ENCODE results near the gene SLC16A9.

The SLC16A9 gene

GRCh38 chr10:59635502-59636290 is 74.0 kb downstream of the SLC16A9 start:
- H3K4me3 ChIP-seq (ENCODE audit: low read depth, low read length), result no peak overlapping the region
- DNase-seq (ENCODE audit: low read depth), result no peak

- no peak overlapping the region for H3K4me3 ChIP-seq (ENCODE audit: low read depth, low read length)
- DNase-seq (ENCODE audit: low read depth), result no peak
Measured at GRCh38 chr10:59634102-59634501, 75.5 kb downstream of the SLC16A9 start.

- H3K4me3 ChIP-seq (ENCODE audit: low read depth, low read length), result no peak overlapping the region
- no peak for DNase-seq (ENCODE audit: low read depth)
Measured at GRCh38 chr10:59633063-59633462, 76.6 kb downstream of the SLC16A9 start.

- no peak overlapping the region for H3K4me3 ChIP-seq (ENCODE audit: low read depth, low read length)
- no peak for DNase-seq (ENCODE audit: low read depth)
Measured at GRCh38 chr10:59631882-59632807, 77.5 kb downstream of the SLC16A9 start.

- DNase-seq (ENCODE audit: low read depth), result no peak
- H3K4me3 ChIP-seq (ENCODE audit: low read depth, low read length), result no peak overlapping the region
Measured at GRCh38 chr10:59631237-59631636, 78.4 kb downstream of the SLC16A9 start.

- no peak overlapping the region for H3K4me3 ChIP-seq (ENCODE audit: low read depth, low read length)
- DNase-seq (ENCODE audit: low read depth), result no peak
Measured at GRCh38 chr10:59628965-59629364, 80.7 kb downstream of the SLC16A9 start.

GRCh38 chr10:59628456-59628855 is 81.2 kb downstream of the SLC16A9 start:
- DNase-seq (ENCODE audit: low read depth), result no peak
- no peak overlapping the region for H3K4me3 ChIP-seq (ENCODE audit: low read depth, low read length)

GRCh38 chr10:59627366-59628018 is 82.2 kb downstream of the SLC16A9 start:
- DNase-seq (ENCODE audit: low read depth), result no peak
- H3K4me3 ChIP-seq (ENCODE audit: low read depth, low read length), result no peak overlapping the region

- H3K4me3 ChIP-seq (ENCODE audit: low read depth, low read length), result no peak overlapping the region
- DNase-seq (ENCODE audit: low read depth), result no peak
Measured at GRCh38 chr10:59626523-59626869, 83.2 kb downstream of the SLC16A9 start.

GRCh38 chr10:59625721-59626522 is 83.7 kb downstream of the SLC16A9 start:
- H3K4me3 ChIP-seq (ENCODE audit: low read depth, low read length), result no peak overlapping the region
- DNase-seq (ENCODE audit: low read depth), result no peak

GRCh38 chr10:59624951-59625350 is 84.7 kb downstream of the SLC16A9 start:
- no peak overlapping the region for H3K4me3 ChIP-seq (ENCODE audit: low read depth, low read length)
- no peak for DNase-seq (ENCODE audit: low read depth)

GRCh38 chr10:59624136-59624535 is 85.5 kb downstream of the SLC16A9 start:
- DNase-seq (ENCODE audit: low read depth), result no peak
- no peak overlapping the region for H3K4me3 ChIP-seq (ENCODE audit: low read depth, low read length)

GRCh38 chr10:59623133-59624121 is 86.2 kb downstream of the SLC16A9 start:
- no peak overlapping the region for H3K4me3 ChIP-seq (ENCODE audit: low read depth, low read length)
- no peak for DNase-seq (ENCODE audit: low read depth)

GRCh38 chr10:59622320-59623132 is 87.1 kb downstream of the SLC16A9 start:
- no peak for DNase-seq (ENCODE audit: low read depth)
- no peak overlapping the region for H3K4me3 ChIP-seq (ENCODE audit: low read depth, low read length)

GRCh38 chr10:59621771-59622170 is 87.9 kb downstream of the SLC16A9 start:
- H3K4me3 ChIP-seq (ENCODE audit: low read depth, low read length), result no peak overlapping the region
- DNase-seq (ENCODE audit: low read depth), result no peak

- DNase-seq (ENCODE audit: low read depth), result no peak
- no peak overlapping the region for H3K4me3 ChIP-seq (ENCODE audit: low read depth, low read length)
Measured at GRCh38 chr10:59618666-59619065, 91.0 kb downstream of the SLC16A9 start.

GRCh38 chr10:59617996-59618395 is 91.7 kb downstream of the SLC16A9 start:
- no peak overlapping the region for H3K4me3 ChIP-seq (ENCODE audit: low read depth, low read length)
- DNase-seq (ENCODE audit: low read depth), result no peak

Data from skeletal muscle cell (primary cell).